Hepatocyte (in vitro differentiated cells): Measurements from ENCODE around the gene PARD3B. TPM values are rescaled to one million over a fixed set of nuclear protein-coding genes. Genes with fewer than 3 reads are reported as not detected.

Experiments
- DNase-seq: peaks from one replicate; pipeline ENCODE4 v3.0.0-alpha.2; 2016; ENCODE audit warnings: low spot score
- H2AFZ ChIP-seq: fragments of 200-600 bp; sonication (generic); 2 replicates; pipeline ENCODE4 v1.6.0; 2016; ENCODE audit warnings: antibody characterized with exemption, mild to moderate bottlenecking
- H3K27ac ChIP-seq: fragments of 200-600 bp; sonication (generic); 2 replicates; pipeline ENCODE4 v1.5.1; 2016; ENCODE audit warnings: mild to moderate bottlenecking
- H3K27me3 ChIP-seq: fragments of 200-600 bp; sonication (generic); 2 replicates; pipeline ENCODE4 v1.6.1; 2016
- H3K36me3 ChIP-seq: fragments of 200-600 bp; sonication (generic); replicated peaks from 2 replicates; pipeline ENCODE4 v1.5.1; 2016; ENCODE audit warnings: low read depth; ENCODE audit not compliant: insufficient read depth
- H3K4me1 ChIP-seq: fragments of 200-600 bp; sonication (generic); 2 replicates; pipeline ENCODE4 v1.5.1; 2016; ENCODE audit warnings: mild to moderate bottlenecking, moderate library complexity; ENCODE audit not compliant: insufficient read depth
- H3K4me2 ChIP-seq: fragments of 200-600 bp; sonication (generic); 2 replicates; pipeline ENCODE4 v1.6.0; 2016
- H3K4me3 ChIP-seq: fragments of 200-600 bp; sonication (generic); 2 replicates; pipeline ENCODE4 v1.5.1; 2016; ENCODE audit warnings: mild to moderate bottlenecking
- H3K79me2 ChIP-seq: fragments of 200-600 bp; sonication (generic); 2 replicates; pipeline ENCODE4 v1.6.0; 2017; ENCODE audit warnings: mild to moderate bottlenecking
- H3K9me2 ChIP-seq: fragments of 200-600 bp; sonication (generic); replicated peaks from 2 replicates; pipeline ENCODE4 v1.6.0; 2017; ENCODE audit warnings: mild to moderate bottlenecking; ENCODE audit not compliant: insufficient read depth
- H3K9me3 ChIP-seq: fragments of 200-600 bp; sonication (generic); 2 replicates; pipeline ENCODE4 v1.5.1; 2016; ENCODE audit warnings: low read depth, mild to moderate bottlenecking
- H4K20me1 ChIP-seq: fragments of 200-600 bp; sonication (generic); 2 replicates; pipeline ENCODE4 v1.6.0; 2016; ENCODE audit warnings: mild to moderate bottlenecking; ENCODE audit not compliant: insufficient read depth, poor library complexity, severe bottlenecking
- CTCF ChIP-seq: fragments of 200-600 bp; sonication (generic); IDR thresholded peaks from 2 replicates; pipeline ENCODE4 v1.5.1; 2016; ENCODE audit warnings: antibody characterized with exemption, mild to moderate bottlenecking; ENCODE audit not compliant: poor library complexity
- EZH2 ChIP-seq: fragments of 200-600 bp; sonication (generic); IDR thresholded peaks from 2 replicates; pipeline ENCODE4 v1.6.1; 2016; ENCODE audit warnings: antibody characterized with exemption, mild to moderate bottlenecking, borderline replicate concordance
- EZH2phosphoT487 ChIP-seq: fragments of 200-600 bp; sonication (generic); IDR thresholded peaks from one replicate; pipeline ENCODE4 v1.6.1; 2018; ENCODE audit warnings: antibody characterized with exemption, mild to moderate bottlenecking, low read depth, moderate library complexity; ENCODE audit not compliant: unreplicated experiment, severe bottlenecking
- WGBS: methylation state at CpG from one replicate; pipeline ENCODE4 v1.1.6; 2016; ENCODE audit warnings: low lambda C conversion rate; ENCODE audit errors: missing lambda C conversion rate; 5-methylcytosine and 5-hydroxymethylcytosine counted together
- polyA plus RNA-seq: library from polyadenylated mRNA; unstranded; fragments of >200 nt; fragmentation: Nextera tagmentation; extraction: Ambion mirVana; gene quantifications from 2 replicates; pipeline ENCODE4 v1.2.1, GENCODE V29; 2016
- total RNA-seq: library from RNA; depleted of rRNA; stranded (reverse); fragments of >200 nt; gene quantifications from 2 replicates; pipeline ENCODE4 v1.2.3, GENCODE V29; 2014

The PARD3B gene
- total and polyA plus RNA-seq, 2 experiments from 2014 or later = 11.5 to 21.7 TPM

DNA sequence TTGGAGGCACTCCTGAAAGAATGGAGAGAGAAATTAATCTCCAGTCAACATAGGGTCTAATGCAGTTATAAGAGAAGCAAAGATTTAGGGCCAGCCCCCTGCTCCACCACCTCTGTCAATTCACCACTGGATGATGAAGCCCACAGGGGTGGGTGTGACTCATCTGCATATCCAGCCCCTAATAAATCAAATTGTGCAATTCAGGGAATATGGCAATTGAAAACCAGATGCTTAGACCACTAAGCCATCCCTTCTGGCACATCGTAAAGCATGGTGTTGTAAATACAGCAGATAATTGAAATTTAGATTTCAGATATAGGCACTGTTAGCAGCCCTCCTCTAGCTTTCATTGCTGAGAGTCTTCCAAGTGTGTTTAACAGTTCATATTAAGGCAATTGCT lies 541.4 kb downstream of the PARD3B start:
- Histone ChIP-seq H3K4me2 (no peak overlapping the region), H2AFZ (no peak overlapping the region), H3K4me3 (no peak overlapping the region), H3K79me2 (no peaks in the 10 kb centered on the region), H3K4me1 (no peaks in the 10 kb centered on the region), H4K20me1 (no peaks in the 10 kb centered on the region), H3K27ac (no peak overlapping the region), H3K9me3 (no peaks in the 10 kb centered on the region), H3K36me3 (no peaks in the 10 kb centered on the region), H3K27me3 (no peaks in the 10 kb centered on the region), H3K9me2 (no peaks in the 10 kb centered on the region)
- DNase-seq = no peak
- WGBS = 45% methylated on average over 1 of the region's 1 CpG
- TF ChIP-seq EZH2 (no peak), EZH2phosphoT487 (no peak), CTCF (no peak)

- H3K27ac ChIP-seq = no peak overlapping the region
- no peaks in the 10 kb centered on the region for H4K20me1 ChIP-seq
- TF ChIP-seq CTCF (no peak), EZH2 (no peak), EZH2phosphoT487 (no peak)
- 91% methylated on average over 4 of the region's 4 CpGs for WGBS
- no peaks in the 10 kb centered on the region for H3K27me3 ChIP-seq
- no peak for DNase-seq
- no peak overlapping the region for H3K4me2 ChIP-seq
- H3K79me2 ChIP-seq = no peaks in the 10 kb centered on the region
- no peaks in the 10 kb centered on the region for H3K9me2 ChIP-seq
- H3K4me3 ChIP-seq = no peak overlapping the region
- no peaks in the 10 kb centered on the region for H3K4me1 ChIP-seq
- no peak overlapping the region for H2AFZ ChIP-seq
- H3K36me3 ChIP-seq = no peaks in the 10 kb centered on the region
- no peaks in the 10 kb centered on the region for H3K9me3 ChIP-seq
These were observed 542.6 kb downstream of the PARD3B start for GRCh38 chr2:205087862-205088261.

- Histone ChIP-seq H2AFZ (no peak overlapping the region), H3K4me1 (no peaks in the 10 kb centered on the region), H3K4me3 (no peak overlapping the region), H3K9me2 (no peaks in the 10 kb centered on the region), H3K4me2 (no peak overlapping the region), H3K79me2 (no peaks in the 10 kb centered on the region), H4K20me1 (no peaks in the 10 kb centered on the region), H3K27me3 (no peaks in the 10 kb centered on the region), H3K27ac (no peak overlapping the region), H3K9me3 (no peaks in the 10 kb centered on the region), H3K36me3 (no peaks in the 10 kb centered on the region)
- TF ChIP-seq EZH2phosphoT487 = no peak
- no peak for TF ChIP-seq EZH2
- no peak for TF ChIP-seq CTCF
- 87% methylated on average over 2 of the region's 2 CpGs for WGBS
- no peak for DNase-seq
These were observed 544.7 kb downstream of the PARD3B start for GRCh38 chr2:205089958-205090357.

DNA sequence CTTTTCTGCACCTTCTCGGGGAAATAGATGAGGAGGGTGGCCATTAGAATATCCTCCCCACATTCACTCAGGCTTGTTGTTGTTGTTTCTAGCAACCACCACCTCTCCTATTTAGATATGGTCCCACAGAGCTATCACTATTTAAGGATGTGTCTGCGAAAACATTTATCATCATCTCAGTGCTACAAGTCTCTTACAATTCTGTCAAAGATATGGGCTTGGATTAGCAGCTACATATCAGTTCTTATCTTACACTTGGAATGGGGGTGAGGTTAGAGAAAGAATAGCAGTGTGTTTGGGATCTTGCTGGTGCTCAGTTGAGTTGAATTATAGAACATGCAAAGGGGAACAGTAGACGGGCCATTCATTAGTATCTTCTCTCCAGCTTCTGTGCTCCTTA lies 546.1 kb downstream of the PARD3B start:
- 87% methylated on average over 3 of the region's 3 CpGs for WGBS

More for the DNA sequence above, 546.1 kb downstream of the PARD3B start:
- Histone ChIP-seq H3K4me2 (no peak overlapping the region), H3K27me3 (no peaks in the 10 kb centered on the region), H2AFZ (no peak overlapping the region), H3K9me2 (no peaks in the 10 kb centered on the region), H3K4me1 (no peaks in the 10 kb centered on the region), H3K27ac (no peak overlapping the region), H3K36me3 (no peaks in the 10 kb centered on the region), H3K79me2 (no peaks in the 10 kb centered on the region), H3K4me3 (no peak overlapping the region), H4K20me1 (no peaks in the 10 kb centered on the region), H3K9me3 (no peaks in the 10 kb centered on the region)
- DNase-seq = no peak
- no peak for TF ChIP-seq EZH2phosphoT487
- TF ChIP-seq EZH2 = no peak
- TF ChIP-seq CTCF = no peak
